Measurements from ENCODE around the gene OR5K1.

DNA sequence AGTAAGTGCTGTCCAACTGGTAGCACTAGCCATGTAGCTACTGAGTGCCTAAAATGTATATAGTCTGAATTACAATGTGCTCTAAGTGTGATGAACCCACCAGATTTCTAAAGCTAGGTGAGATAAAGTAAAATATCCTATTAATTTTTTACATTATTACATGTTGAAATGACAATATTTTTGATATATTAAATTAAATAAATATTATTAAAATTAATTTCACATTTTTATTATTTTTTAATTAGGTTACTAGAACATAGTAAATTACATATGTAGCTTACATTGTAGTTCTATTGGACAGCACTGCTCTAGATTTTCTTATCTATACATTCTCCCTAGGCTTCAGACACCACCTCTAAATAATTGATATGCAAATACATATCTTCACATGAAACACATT, 9.2 kb upstream of the OR5K1 start:
- TF ChIP-seq POLR2AphosphoS5 (IDR thresholded peaks at IDR 0.05) (no peak), POLR2A (IDR thresholded peaks at IDR 0.05) (no peak)
- TF ChIP-seq, protein P1, sequence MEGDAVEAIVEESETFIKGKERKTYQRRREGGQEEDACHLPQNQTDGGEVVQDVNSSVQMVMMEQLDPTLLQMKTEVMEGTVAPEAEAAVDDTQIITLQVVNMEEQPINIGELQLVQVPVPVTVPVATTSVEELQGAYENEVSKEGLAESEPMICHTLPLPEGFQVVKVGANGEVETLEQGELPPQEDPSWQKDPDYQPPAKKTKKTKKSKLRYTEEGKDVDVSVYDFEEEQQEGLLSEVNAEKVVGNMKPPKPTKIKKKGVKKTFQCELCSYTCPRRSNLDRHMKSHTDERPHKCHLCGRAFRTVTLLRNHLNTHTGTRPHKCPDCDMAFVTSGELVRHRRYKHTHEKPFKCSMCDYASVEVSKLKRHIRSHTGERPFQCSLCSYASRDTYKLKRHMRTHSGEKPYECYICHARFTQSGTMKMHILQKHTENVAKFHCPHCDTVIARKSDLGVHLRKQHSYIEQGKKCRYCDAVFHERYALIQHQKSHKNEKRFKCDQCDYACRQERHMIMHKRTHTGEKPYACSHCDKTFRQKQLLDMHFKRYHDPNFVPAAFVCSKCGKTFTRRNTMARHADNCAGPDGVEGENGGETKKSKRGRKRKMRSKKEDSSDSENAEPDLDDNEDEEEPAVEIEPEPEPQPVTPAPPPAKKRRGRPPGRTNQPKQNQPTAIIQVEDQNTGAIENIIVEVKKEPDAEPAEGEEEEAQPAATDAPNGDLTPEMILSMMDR (IDR thresholded peaks at IDR 0.05), result no peak
